Fibroblast of skin of left biceps (primary cell): ENCODE data around the gene ZNF879.

ENCODE experiments used
- DNase-seq, 2 experiments: peaks; one replicate each; pipeline ENCODE4 v3.0.0-alpha.2; 2013; ENCODE audit warnings: low read depth in 2 of 2

The ZNF879 gene

DNA sequence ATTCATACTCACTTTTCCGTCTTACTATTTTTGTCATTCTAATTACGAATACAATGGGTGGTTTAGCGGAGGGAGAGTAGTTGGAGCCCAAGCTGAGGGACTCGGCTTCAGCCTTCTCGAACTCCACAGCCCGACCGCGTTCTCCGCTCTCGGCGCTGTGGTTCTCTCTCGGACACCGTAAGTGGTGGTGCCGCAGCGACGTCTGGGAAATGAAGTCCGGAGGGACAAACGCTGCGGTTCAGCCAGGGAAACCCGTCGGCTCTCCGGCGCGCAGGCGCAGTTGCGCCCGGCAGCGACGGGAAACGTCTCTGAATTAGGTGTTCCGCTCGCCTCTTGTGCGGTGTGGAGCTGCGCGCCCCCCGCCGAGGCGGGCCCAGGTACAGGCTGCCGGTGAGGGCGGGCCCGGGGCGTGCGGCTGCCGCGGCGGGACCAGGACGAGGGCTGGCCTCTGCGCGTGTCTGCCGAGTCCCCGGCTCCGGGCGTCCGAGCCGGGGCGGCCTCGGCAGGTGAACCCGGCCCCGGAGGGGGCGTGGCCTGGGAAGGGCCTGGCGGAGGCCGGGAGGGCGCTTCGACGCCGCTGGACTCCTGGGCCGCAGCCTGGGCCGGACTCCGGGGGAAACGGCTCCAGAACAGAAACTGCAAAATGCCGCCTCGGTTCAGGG is at the start of gene ZNF879:
ZNF879 (plus strand) TSS at position 277 of the 662 bp plus-strand sequence. CDS start 1,201 bp downstream, outside the sequence.
- peak; percentile 88 for DNase-seq

DNA sequence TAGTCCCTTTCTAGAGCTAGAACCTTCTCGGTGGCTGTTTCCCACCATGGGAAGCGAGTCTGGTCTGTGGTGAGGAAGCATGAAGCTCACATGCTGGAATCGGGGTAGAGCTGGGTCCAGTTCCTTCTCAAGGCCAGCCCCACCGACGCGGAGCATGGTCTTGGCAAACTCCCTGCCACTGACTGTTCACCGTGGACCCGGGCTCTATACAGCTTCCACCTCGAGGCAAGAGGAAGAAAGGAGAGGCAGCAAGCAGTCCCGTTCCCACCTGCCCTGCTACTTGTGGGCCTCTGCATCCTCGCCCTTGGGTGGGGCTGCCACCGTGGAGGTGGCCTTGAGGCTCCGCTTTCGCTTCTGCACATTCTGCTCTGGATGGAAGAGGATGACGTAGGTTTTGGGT is 42.2 kb upstream of the ZNF879 start:
- no peak for DNase-seq

DNA sequence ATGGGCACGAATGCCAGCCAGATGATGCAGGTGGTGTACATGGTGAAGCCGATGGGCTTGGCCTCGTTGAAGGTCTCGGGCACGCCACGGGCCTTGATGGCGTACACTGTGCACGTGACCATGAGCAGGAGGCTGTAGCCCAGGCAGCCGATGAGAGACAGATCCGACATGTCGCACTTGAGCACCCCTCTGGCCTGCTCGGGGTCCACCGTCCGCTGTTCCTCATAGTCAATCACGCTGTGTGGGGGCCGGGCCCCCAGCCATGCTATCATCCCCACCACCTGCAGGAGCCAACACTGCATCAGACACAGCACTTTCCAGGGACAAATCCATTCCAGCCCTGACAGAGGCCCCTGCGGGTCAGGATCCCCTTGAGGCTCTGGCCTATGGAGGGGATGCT is 40.7 kb upstream of the ZNF879 start:
- DNase-seq, result no peak

DNA sequence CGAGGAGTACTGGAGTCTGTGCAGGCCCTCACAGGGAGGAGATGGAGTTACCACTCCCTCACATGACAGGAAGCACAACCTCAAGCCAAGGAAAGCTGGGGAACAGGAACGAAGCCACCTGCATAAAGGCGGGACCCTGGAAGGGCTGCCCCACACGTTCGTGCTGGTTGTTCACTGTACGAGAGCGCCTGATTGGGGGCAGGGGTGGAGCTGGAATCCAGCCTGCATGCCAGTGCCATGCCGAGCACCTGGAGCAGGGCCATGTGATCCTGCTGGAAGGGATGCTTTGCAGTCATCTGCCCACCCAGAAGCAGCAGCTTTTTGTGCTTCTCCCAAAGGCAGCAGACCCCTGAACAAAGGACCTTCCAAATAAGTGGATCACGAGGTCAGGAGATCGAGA is 39.9 kb upstream of the ZNF879 start:
- DNase-seq, result no peak

DNA sequence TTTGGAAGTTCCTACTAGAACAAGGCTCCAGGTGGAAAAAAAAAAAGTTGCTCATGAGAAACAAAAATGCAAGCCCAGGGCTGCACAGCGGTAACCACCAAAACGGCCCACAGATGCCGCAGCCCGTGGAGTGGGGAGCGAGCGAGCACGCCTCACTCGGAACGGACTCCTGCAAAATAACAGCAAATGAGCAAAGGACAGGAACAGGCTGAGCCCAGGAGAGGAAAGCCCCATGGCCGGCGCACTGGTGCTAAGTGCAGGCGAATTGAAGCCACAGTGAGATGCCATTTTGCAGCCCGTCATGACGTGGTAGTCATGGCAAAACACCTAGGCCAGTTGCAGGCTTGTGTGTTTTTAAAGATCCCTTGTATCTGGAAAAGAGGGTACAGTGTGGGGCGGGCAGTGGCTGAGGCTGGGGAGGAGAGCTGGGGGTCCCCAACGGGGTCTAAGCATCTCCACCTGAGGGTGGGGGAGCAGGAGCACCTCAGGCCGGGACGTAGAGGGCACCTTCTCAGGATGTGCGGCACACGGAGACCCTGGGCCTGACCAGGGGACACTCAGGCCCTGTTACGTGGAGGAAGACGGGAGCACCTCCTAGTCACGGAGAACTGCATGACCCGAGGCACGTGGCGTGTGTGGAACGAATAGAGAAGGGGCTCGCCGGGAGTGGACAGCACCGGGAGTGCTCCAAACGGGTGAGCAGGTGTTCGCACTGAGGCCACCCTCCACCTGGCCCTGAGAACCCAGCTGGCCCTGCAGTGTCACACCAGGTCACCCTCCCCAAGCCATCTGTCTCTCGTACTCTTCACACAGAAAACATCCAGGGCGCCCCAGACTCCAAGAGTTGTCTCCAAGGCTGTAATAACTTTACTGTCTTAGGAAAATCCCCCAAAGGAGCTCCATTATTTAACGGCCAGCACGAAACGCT is 39.2 kb upstream of the ZNF879 start:
- DNase-seq, result no peak

DNA sequence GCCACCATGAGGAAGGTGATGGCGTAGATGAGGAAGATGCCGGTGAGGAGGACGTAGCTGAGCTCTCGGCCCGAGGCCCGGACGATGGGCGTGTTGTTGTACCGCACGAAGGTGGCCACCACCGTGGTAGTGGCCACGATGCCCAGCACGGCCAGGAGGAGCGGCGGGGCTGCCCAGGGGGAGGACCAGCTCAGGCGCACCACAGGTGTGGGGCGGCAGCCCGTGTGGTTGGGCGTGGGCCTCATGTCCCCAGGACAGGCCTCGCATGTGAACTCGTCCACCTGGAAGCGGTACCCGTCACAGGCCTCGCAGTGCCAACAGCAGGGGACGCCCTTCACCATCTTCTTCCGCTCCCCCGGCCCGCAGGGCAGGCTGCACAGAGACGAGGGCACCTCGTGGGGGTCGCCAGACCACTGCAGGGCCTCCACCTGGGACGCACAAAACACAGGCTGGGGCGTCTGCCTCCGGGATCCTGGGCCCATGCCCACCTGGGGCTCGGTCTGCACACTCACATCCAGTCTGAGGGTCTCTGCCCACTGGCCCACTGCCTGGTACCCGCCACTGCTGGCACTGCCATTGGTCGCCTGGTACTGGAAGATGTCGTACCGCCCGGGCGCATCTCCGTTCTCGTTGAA is 37.2 kb upstream of the ZNF879 start:
- no peak for DNase-seq

DNA sequence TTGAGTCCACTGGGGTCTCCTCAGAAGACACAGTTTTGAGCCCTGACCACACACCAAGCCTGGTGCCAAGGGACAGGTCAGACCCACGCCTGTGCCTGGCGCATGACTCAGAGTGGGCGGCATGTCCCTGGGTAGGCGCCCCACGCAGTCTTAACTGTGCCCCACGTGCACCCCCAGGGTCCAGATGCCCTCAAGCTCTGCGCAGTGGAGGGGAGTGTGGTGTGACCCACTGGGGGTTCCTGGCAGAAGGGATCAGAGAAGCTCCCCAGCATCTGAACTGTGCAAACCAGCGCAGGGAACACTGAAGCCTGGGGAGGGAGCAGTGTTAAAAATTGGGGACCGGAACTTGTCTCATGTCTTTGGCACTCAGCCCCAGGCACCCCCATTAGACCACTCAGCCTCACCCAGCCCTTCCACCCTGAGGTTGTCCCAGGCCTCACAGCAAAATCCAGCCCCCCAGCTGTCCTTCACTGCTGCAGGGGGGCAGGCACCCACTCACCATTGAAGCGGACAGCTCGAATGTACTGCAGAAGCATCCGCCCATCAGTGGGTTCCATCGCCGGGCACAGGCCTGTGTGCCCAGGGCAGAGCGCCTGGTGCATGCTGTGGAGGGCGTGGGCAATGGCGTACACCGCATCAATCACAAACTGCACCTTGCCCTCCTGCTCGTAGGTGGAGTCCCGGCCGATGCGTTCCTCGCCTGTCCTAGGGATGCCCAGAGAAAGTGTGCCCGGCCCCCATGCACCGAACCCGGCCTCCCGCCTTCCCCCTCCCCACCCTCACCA is 35.0 kb upstream of the ZNF879 start:
- DNase-seq, result no peak

DNA sequence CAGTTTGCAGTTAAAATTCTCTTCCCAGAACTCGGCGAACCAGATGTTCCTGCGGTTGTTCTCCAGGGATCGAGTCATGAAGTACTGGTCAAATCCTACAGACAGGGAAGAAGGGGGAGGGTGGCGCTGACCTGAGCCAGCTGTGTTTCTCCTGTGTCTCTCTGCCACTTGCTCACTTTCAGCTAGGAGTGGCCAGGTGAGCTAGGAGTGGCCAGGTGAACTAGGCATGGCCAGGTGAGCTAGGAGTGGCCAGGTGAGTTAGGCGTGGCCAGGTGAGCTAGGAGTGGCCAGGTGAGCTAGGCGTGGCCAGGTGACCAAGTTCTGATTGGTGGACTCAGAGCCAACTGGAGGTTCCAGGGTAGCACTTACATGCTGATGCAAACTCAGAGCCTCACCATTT is 34.3 kb upstream of the ZNF879 start:
- no peak for DNase-seq

DNA sequence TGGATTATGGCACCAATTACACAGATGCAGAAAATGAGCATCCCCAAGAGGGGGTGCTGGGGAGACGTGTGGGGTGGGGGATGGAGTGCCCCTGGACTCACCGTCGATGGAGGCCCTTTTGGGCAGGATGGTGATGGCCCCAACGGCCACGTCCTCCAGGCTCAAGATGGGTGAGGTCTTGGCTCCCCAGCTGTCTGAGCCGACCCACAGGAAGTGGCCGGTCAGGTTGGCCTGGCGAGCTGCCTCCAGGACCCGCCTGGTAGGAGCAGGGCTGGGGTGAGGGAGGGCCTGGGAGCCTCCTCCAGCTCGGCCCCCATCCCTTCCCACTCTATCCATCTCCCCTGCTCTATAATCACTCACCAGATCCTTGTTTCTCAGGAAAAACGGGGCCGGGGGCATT is 33.1 kb upstream of the ZNF879 start:
- DNase-seq, result no peak

DNA sequence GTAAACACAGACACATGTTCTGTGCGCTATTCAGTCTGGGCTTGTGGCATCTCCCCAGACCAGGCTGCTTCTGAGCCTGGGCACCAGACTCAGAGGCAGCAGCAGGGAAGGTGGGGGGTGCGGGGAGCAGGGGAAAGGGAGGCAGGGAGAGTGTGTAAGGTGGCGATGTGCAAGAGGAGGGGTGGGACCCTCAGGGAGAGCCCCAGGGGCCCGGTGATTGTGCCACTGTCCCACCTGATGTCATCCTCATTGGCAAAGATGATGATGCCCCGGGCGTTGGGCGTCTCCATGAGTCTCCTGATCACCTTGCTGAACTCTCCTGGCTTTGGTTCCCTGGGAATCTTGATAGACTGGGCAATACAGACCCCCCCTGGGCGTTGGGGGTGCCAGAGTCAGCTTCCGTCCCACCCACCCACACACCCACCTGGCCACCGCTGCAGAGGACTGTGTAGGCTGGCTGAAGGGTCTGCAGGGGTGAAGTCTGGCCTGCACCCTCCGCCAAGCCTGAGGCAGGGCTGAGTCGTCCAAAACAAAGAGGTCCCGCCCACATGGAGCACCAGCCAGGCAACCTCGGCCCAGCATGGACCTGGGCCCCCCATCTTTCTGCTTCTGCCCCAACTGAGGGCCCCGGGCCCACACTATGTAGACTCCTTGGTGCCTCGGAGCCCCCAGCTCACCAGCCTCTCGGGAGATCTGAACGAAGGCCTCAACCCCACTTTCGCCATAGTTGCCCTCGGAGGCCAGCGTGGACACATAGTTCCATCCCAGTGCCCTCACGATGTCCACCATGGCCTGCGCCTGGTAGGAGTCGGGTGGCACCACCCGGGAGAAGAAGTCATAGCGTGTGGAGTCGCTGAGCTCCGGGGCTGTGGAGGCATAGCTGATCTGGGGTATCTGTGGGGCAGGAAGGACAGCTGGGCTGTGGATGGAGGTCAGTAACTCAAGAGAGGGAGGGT is 32.1 kb upstream of the ZNF879 start:
- no peak for DNase-seq

DNA sequence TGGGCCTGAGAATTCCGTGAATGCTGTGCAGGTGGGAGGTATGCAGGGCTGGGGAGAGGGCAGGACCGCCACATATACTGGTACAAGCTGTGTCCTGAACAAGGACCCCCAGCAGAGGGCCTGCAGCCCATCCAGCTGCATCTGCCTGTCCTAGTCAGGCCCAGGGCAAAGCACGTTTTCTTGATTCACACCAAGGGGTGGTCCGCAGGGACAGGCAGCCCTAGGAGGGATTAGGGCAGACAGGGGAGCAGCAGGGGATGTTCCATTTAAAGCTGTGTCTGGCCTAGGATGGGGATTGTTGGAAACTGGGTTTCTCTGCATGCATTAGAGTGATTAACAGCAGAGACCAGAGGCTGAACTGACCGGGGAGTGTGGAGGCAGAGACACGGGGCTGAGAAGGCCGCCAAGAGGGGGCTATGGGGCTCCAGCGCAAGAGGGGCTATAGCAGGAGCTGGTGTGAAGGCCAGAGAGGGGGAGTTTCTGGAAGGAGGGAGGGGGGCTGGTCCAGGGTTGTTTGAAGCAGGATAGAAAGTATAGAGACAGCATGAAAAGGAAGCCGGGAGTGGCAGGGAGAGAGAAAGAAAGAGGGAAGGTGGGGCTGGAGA is 31.2 kb upstream of the ZNF879 start:
- DNase-seq, result no peak

DNA sequence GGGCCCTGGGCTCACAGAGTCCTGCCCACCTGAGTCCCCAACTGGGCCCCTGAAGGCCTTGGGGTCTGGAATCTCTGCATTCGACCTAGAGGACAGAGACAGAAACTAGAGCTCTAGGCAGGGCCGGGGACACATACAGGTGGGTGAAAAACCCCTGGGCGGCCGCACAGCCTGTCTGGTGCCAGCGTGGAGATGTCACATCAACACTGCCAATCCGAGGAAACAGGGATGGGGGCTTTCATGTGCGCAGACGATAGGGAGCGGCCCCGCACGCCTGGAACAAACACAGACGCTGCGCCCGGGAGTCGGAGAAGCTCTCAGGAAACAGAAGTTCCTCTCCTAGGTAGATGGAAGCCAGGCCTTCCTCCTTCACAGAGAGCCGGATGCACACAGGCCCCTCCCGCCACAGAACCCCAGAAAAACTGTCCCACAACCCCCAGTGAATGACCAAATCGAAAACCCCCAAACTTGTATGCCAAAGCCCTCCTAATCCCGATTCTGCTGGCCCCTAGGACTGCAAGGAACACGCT is 30.3 kb upstream of the ZNF879 start:
- no peak for DNase-seq

DNA sequence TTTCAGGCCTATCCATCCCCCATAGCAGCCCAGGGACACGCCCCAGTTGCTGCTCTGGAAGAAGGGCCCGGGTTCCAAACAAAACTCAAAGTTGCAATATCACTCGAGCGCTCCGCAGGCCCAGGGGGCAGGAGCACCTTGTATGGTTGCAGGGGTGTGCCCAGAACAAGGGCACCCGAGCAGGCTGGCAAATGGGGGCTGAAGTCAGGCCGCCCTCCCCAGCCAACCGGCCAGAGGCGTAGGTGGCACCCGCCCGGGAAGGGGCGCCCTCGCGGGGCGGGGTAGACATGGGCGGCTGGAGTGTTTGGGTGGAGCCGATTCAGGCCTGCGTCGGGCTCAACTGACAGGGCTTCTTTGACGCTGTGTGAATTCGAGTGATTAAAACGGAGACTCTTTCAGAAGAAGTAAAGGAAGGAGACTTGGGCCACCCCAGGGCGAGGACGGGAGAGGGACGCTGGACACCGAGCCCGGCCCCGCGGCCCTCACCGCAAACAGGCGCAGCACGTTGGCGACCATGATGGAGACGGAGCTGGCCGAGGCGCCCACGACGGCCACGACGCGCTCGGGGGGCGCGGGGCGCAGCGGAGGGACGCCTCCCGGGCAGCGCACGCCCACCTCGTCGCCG is 29.5 kb upstream of the ZNF879 start:
- DNase-seq, result no peak

DNA sequence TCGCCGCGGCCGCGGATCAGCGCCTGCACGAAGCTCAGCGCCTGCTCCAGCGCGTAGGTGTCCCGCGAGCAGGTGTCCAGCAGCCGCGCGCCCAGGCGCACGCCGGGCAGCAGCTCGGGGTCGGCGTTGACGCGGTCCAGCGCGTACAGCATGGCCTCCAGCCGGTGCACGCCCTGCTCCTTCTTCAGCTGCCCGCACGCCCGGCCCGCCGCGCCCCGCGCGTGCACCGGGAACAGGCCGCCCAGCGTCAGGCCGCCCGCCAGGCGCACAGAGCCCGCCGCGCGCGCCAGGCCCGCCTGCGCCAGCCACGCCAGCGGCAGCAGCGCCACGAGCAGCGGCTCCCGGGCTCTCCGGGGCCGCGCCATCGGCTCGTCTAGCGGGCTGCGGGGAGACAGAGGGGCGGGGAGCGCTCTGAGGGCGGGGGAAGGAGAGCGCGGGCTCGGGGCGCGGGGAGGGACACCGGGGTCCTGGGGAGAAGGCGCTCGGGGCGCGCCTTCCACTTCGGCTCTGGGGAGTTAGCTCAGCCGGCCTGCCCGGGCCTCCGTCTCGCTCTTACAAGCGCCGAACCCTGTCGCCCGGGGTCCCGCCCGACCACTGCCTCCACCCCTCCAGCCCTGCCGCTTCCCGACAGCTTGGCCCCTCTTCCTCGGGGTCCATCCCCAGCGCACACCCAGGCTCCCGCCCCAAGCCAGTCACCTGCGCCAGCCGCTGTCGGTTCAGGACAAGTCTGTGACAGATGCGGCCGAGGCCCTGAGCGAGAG is 28.8 kb upstream of the ZNF879 start, which contains the start of gene GRM6:
GRM6 (minus strand) TSS at position 741 of the 761 bp plus-strand sequence; CDS start at position 365, 376 bp downstream.
- DNase-seq, result no peak

DNA sequence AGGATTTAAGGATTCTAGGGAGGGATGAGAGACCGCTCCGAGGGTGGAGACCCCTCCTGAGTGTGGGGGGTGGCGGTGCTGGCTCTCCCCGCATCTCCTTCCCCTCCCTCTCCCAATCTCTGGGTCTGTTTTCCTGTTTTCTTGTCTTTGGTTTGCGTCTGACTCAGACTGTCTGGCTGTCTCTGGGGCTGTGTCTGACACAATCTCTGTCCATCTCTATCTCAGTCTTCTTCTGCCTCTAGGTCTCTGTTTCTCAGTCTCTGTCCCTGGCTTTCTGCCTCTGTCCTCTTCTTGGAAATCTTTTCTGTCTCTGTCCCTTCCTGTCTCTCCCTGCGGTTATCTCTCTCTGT is 28.3 kb upstream of the ZNF879 start:
- no peak for DNase-seq

DNA sequence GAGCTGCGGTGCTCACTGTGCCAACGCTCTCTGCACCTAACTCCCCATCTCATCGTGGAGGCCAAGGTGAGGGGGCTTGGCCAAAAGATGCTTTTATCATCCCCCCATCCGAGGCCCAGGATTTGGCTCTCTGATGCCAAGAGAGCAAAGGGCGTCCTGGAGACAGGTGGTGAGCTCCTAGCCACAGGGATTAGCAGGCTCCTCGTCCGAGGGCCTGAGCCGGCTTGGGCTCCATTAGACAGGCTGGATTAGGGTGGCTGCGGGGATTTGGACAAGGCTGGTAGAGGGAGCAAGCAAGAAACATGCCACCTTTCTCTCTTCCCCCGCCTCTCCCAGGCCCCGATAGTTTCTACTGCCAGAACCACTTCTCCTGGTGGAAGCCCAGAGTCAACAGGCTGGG is 27.4 kb upstream of the ZNF879 start:
- DNase-seq, result no peak

DNA sequence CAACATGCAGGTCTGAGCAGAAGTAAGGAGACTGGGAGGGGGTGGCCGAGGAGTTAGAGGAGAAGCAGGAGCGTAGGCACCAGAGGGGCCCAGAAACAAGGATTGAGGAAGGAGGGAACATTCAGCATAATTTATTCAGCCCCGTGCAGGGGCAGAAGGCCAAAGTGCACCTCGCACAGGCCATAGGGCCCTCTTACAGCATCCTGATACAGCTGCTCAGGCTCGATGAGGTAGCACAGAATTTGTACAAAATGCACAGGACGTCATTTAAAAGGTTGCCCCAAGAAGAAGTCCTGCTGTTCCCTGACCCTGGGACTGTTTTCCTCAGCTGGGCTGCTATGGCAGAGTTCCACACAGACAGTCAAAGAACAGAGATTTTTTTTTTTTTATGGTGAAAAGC is 26.4 kb upstream of the ZNF879 start:
- DNase-seq, result no peak

DNA sequence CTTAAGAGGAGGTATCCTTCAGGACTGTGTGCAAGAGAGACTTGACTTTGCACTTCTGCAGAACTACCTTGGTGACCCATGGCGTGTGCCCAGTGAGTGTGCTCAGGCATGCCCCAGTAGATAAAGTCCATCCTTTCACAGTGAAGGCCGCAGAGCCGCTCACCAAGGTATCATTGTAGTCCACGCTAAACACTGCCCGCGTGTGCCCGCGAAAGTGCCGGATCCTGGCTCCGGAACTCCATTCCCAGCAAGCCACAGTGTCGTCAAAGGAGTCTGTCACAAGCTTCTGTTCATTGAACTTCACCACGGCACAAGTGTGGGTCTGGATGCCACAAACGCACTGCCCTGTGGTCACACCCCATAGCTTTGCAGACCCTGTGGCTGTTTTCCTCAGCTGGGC is 25.2 kb upstream of the ZNF879 start:
- no peak for DNase-seq

DNA sequence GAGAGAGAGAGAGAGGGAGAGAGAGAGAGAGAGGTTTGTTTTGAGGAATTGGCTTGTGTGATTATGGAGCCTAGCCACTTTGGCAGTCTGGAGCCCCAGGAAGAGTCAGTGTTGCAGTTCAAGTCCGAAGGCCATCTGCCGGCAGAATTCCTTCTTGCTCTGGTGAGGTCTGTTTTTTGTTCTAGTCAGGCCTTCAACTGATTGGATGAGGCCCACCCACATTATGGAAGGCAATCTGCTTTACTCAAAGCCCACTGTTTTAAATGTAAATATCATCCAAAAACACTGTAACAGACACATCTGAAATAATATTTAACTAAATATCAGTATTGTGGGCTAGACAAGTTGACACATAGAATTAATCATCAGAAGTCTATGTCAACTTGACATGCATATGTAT is 17.0 kb upstream of the ZNF879 start:
- no peak for DNase-seq
